ENCODE data around the gene TMEM94. TPM values are rescaled to one million over a fixed set of nuclear protein-coding genes. Genes with fewer than 3 reads are reported as not detected.

Gene TMEM94
- total RNA-seq, 1 donor from 2014 or later, result 111 TPM

- TF ChIP-seq CTCF (IDR thresholded peaks at IDR 0.05; ENCODE audit: unreplicated experiment), result no peak
- peaks cover 9% of the 10 kb centered on the region for H3K36me3 Mint-ChIP-seq (ENCODE audit: low read depth, unreplicated experiment)
- no peak for DNase-seq (ENCODE audit: low spot score)
- H3K9me3 Mint-ChIP-seq (ENCODE audit: unreplicated experiment), result no peaks in the 10 kb centered on the region
- H3K4me3 Mint-ChIP-seq (ENCODE audit: unreplicated experiment), result no peak overlapping the region
- H3K27ac Mint-ChIP-seq (ENCODE audit: unreplicated experiment), result no peak overlapping the region
- peaks cover 31% of the 10 kb centered on the region for H3K4me1 Mint-ChIP-seq (ENCODE audit: unreplicated experiment)
- H3K27me3 Mint-ChIP-seq (ENCODE audit: unreplicated experiment), result peaks cover 16% of the 10 kb centered on the region
Measured at GRCh38 chr17:75482098-75482942, 25.9 kb downstream of the TMEM94 start.

- Mint-ChIP-seq H3K9me3 (ENCODE audit: unreplicated experiment) (no peaks in the 10 kb centered on the region), H3K27ac (ENCODE audit: unreplicated experiment) (no peak overlapping the region), H3K36me3 (ENCODE audit: low read depth, unreplicated experiment) (peaks cover 14% of the 10 kb centered on the region), H3K27me3 (ENCODE audit: unreplicated experiment) (peaks cover 21% of the 10 kb centered on the region), H3K4me3 (ENCODE audit: unreplicated experiment) (no peak overlapping the region), H3K4me1 (ENCODE audit: unreplicated experiment) (peaks cover 41% of the 10 kb centered on the region)
- no peak for TF ChIP-seq CTCF (IDR thresholded peaks at IDR 0.05; ENCODE audit: unreplicated experiment)
- DNase-seq (ENCODE audit: low spot score), result no peak
Measured at GRCh38 chr17:75485688-75486087, 29.3 kb downstream of the TMEM94 start.

- Mint-ChIP-seq H3K36me3 (ENCODE audit: low read depth, unreplicated experiment) (peaks cover 14% of the 10 kb centered on the region), H3K27me3 (ENCODE audit: unreplicated experiment) (peaks cover 22% of the 10 kb centered on the region), H3K4me1 (ENCODE audit: unreplicated experiment) (peaks cover 40% of the 10 kb centered on the region), H3K9me3 (ENCODE audit: unreplicated experiment) (no peaks in the 10 kb centered on the region), H3K27ac (ENCODE audit: unreplicated experiment) (no peak overlapping the region), H3K4me3 (ENCODE audit: unreplicated experiment) (peak overlapping the region; percentile 42)
- no peak for TF ChIP-seq CTCF (IDR thresholded peaks at IDR 0.05; ENCODE audit: unreplicated experiment)
- no peak for DNase-seq (ENCODE audit: low spot score)
Measured at GRCh38 chr17:75486151-75486550, 29.7 kb downstream of the TMEM94 start.

- DNase-seq (ENCODE audit: low spot score), result no peak
- TF ChIP-seq CTCF (IDR thresholded peaks at IDR 0.05; ENCODE audit: unreplicated experiment), result no peak
- peak overlapping the region; percentile 72 for H3K27ac Mint-ChIP-seq (ENCODE audit: unreplicated experiment)
- H3K36me3 Mint-ChIP-seq (ENCODE audit: low read depth, unreplicated experiment), result peaks cover 14% of the 10 kb centered on the region
- H3K9me3 Mint-ChIP-seq (ENCODE audit: unreplicated experiment), result no peaks in the 10 kb centered on the region
- peak overlapping the region; percentile 70 for H3K4me3 Mint-ChIP-seq (ENCODE audit: unreplicated experiment)
- peaks cover 42% of the 10 kb centered on the region for H3K4me1 Mint-ChIP-seq (ENCODE audit: unreplicated experiment)
- peaks cover 22% of the 10 kb centered on the region for H3K27me3 Mint-ChIP-seq (ENCODE audit: unreplicated experiment)
Measured at GRCh38 chr17:75486951-75487350, 30.5 kb downstream of the TMEM94 start.

GRCh38 chr17:75487351-75488070 is 31.1 kb downstream of the TMEM94 start:
- peak overlapping the region; percentile 70 for H3K4me3 Mint-ChIP-seq (ENCODE audit: unreplicated experiment)
- H3K9me3 Mint-ChIP-seq (ENCODE audit: unreplicated experiment), result no peaks in the 10 kb centered on the region
- peaks cover 14% of the 10 kb centered on the region for H3K36me3 Mint-ChIP-seq (ENCODE audit: low read depth, unreplicated experiment)
- peaks cover 42% of the 10 kb centered on the region for H3K4me1 Mint-ChIP-seq (ENCODE audit: unreplicated experiment)
- no peak for DNase-seq (ENCODE audit: low spot score)
- H3K27ac Mint-ChIP-seq (ENCODE audit: unreplicated experiment), result peak overlapping the region; percentile 72
- peaks cover 22% of the 10 kb centered on the region for H3K27me3 Mint-ChIP-seq (ENCODE audit: unreplicated experiment)
- no peak for TF ChIP-seq CTCF (IDR thresholded peaks at IDR 0.05; ENCODE audit: unreplicated experiment)

Measured in endothelial cell (in vitro differentiated cells).